ENCODE measurements around the gene CMTM5.
"Not testable (repeated sequence)": the region's sequence is repeated elsewhere in the genome, so short reads cannot be mapped to it uniquely, and the experiment has no call there.

Gene CMTM5

DNA sequence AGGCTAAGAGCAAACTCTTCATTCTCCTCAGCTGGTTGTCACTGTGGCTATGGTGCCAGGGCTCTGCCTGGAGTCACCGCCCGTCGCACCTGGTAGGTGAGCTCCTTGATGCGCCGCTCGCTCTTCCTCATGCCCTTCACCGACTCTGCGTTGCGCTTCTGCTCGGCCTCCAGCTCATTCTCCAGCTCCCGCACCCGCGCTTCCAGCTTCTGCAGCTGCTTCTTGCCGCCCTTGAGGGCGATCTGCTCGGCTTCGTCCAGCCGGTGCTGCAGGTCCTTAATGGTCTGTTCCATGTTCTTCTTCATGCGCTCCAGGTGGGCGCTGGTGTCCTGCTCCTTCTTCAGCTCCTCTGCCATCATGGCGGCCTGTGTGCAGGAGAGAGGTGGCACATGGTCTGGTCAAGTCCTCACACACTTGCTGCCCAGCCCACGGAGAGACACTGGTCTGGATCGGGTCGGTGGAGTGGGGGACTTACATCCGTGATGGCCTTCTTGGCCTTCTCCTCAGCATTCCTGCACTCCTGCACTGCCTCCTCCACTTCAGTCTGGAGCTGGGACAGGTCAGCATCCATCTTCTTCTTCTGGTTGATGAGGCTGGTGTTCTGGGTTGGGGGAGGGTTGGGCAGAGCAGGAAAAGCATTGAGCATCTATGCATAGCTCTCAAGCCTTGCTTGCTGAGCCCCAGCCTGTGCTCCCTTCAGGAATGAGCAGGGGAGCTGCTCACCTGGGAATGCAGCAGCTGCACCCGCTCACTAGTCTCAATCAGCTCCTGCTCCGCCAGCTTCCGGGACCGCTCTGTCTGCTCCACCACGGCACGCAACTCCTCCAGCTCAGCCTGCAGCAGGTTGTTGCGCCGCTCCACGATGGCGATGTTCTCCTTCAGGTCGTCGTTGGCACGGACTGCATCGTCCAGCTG lies 38.3 kb downstream of the CMTM5 start:
- DNase-seq (ENCODE audit: low spot score), result no peak

DNA sequence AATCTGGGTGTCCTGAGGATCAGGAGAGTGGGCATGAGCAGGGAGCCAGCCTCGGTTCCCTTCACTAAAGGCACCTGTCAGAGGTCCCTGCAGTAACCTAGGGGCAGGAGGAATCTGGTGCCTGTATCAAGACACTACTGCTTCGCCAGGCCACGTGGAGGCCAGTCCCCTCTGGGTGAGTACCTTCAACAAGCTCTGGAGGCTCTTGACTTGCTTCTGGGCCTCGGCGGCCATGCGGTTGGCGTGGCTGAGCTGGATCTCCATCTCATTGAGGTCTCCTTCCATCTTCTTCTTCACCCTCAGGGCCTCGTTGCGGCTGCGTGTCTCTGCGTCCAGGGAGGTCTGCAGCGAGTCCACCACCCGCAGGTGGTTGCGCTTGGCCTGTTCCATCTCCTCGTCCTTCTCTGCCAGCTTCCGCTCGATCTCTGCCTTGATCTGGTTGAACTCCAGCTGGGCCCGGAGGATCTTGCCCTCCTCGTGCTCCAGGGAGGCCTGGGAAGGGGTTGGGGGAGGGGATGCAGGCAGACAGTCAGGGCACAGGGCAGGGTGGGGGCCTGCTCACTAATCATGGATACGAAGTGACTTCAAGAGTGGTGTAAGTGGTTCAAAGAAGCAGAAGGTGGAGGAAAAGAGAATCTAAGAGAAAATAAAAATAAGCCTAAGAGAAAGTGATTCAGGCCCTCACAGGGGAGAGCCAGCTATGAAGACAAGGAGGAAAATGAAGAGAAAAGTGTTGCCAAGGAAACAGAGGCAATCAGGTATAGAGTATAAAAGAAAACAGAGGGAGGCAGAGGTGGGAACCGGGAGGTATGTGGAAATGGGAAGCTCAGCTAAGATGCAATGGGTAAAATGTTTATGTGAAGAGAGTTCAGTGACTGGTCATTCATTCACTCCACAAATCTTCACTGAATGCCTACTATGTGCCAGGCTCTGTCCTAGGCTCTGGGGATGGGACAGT lies 39.3 kb downstream of the CMTM5 start:
- no peak for DNase-seq (ENCODE audit: low spot score)

DNA sequence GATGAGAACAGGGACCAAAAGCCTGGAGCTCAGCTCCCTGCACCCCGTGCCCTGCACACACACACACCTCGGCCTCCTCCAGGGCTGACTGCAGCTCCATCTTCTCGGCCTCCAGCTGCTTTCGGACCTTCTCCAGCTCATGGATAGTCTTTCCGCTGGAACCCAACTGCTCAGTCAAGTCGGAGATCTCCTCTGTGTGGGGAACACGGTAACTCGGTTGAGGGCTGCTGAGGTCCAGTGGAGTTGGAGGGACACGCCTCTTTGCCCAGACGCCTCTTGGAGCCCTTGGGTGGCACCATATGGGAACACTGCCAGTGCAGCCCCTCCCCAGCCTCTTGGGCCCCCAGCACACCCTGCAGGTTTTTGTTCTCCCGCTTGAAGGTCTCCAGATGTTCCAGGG lies 40.0 kb downstream of the CMTM5 start:
- DNase-seq (ENCODE audit: low spot score), result no peak

DNA sequence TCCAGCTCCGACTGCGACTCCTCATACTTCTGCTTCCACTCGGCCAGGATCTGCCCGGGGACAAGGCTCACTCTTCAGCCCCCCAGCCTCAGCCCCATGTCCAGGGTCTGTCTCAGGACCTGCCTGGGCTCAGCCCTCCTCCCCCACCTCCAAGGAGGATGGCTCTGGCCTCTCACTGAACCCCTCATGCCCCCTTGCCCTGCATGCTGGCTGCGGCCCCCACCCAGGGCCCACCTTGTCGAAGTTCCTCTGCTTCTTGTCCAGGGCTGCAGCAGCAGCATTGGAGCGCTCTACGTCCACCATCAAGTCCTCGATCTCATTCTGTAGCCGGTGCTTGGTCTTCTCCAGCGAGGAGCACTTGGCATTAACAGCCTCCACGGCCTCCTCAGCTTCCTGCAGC lies 40.4 kb downstream of the CMTM5 start:
- not testable (repeated sequence) for DNase-seq (ENCODE audit: low spot score)

DNA sequence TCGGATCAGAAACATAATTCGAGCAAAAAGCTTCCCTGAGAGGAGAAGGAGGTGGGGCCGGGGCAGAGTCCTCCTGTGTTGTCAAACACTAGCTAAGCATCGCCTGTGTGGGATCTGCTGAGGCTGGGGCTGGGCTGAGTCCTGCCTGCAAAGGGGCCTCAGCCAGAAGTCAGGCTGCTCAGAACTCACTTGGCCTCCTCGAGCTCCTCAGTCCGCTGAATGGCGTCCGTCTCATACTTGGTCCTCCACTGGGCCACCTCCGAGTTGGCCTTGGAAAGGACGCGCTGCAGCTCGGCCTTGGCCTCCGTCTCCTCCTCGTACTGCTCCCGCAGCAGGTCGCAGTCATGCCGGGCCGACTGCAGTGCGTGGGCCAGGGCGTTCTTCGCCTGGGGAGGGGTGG lies 41.2 kb downstream of the CMTM5 start:
- DNase-seq (ENCODE audit: low spot score), result no peak

DNA sequence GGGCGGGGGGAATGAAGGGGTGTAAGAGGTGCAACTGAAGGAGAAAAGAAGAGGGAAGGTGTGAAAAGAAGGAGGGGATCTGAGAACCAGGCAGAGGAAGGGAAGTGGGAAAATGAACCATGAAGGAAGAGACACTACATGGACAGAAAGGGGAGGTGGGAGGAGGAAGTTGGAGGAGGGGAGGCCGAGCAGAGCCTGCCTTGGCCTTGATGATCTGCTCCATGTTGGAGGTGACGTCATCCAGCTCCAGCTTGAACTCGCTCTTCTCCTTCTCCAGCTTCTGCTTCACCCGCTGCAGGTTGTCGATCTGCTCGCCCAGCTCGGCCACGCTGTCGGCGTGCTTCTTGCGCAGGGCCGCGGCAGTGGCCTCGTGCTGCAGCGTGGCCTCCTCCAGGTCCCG lies 42.8 kb downstream of the CMTM5 start:
- DNase-seq (ENCODE audit: low spot score), result not testable (repeated sequence)

DNA sequence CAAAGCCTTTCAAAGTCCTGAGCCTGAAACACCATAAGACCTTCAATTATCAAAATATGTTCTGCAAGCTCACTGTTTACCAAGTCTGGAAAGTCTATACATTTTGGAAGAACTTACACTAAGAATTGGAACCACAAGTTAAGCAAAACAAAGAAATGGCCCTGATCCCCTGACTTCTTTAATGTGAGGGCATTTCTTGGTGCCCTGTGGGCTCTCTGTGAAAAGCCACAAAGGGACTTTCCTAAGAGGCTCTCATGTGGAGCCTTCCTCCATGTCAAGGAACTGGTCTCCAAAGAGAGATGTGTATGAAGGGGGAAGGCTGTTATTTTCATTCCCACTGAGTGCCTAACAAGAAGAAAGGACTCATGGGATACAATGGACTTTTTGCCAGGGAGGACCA lies 44.7 kb downstream of the CMTM5 start:
- DNase-seq (ENCODE audit: low spot score), result no peak

DNA sequence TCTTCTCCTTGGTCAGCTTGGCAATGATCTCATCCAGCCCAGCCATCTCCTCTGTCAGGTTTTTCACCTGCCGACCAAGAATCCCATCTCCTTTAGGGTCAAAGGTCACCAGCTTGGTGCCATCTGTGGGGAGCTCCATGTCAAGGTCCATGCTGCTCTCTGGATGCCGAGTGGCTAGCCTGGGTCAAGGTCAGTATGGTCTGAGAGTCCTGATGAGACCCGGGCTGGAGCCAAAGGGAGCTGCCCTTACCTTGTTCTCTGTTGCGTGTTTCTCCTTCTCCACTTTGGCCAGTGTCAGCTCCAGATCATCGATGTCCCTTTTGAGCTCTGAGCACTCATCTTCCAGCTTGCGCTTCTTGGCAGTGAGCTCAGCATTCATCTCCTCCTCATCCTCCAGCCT lies 46.8 kb downstream of the CMTM5 start:
- no peak for DNase-seq (ENCODE audit: low spot score)

DNA sequence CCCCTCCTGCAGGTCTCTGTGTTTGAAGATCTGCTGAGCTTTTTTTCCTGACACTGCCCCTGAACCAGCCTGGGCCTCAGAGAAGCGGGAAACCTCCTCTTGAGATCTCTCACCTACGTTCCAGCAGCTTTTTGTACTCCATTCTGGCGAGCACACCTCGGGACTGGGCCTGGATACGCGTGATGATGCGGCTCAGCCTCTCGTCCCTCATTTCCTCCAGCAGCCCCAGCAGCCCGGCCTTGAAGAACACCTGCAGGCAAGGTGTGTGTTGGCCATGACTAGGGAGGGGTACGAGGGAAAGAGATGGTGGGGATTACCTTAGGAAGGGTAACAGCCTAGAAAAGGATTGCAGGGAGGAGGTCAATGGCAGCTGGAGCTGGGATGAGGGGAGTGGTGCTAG lies 48.3 kb downstream of the CMTM5 start:
- no peak for DNase-seq (ENCODE audit: low spot score)

DNA sequence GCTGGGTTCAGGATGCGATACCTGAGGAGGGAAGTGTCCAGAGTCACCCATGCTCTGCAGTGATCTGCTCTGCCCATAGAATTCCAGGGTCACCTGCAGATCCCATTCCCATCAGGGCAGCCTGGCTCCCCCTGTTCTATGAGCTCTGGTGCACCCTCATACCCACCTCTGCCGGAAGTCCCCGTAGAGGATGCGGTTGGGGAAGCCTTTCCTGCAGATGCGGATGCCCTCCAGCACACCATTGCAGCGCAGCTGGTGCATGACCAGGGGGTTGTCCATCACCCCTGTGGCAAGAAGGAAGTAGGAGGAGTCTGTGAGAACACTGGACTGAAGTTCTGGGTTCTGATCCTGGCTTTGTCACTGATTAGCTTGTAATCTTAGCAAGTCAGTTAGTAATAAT lies 49.0 kb downstream of the CMTM5 start:
- not testable (repeated sequence) for DNase-seq (ENCODE audit: low spot score)

DNA sequence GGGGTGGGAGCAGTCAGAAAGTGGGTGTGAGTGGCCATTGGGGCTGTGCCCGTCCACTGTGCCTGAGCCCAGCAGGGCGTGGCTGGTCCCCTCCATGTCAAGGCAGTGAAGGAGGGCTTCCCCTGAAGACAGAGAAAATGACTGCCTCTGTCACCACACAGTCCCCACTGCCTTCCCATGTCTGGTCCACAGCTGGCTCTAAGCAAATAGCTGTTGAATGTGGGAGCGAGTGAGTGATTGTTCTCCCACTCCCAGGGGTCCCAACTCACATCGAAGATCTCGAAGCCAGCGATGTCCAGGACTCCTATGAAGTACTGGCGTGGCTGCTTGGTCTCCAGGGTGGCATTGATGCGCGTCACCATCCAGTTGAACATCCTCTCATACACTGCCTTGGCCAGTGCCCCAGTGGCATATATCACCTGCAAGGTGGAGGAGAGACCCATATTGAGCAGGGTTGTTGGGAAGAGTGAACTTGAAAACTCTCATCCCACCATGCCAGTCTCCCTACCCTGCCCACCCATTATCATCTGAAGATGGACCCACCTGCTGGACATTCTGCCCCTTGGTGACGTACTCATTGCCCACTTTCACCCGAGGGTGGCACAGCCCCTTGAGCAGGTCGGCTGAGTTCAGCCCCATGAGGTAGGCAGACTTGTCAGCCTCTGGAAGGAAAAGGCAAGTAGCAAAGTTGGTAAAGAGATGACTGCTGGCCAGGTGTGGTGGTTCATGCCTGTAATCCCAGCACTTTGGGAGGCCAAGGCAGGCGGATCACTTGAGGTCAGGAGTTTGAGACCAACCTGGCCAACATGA lies 52.0 kb downstream of the CMTM5 start:
- DNase-seq (ENCODE audit: low spot score), result no peak

All from Ammon's horn (tissue), 1 donor.